GM21717 (cell line): ENCODE measurements around the gene TYMP.

Source experiments
- ATAC-seq: cut with Tn5 transposase; IDR thresholded peaks from one replicate; pipeline ENCODE4 v1.9.1; 2021; ENCODE audit warnings: mild to moderate bottlenecking, moderate library complexity; ENCODE audit not compliant: unreplicated experiment

Gene TYMP

DNA sequence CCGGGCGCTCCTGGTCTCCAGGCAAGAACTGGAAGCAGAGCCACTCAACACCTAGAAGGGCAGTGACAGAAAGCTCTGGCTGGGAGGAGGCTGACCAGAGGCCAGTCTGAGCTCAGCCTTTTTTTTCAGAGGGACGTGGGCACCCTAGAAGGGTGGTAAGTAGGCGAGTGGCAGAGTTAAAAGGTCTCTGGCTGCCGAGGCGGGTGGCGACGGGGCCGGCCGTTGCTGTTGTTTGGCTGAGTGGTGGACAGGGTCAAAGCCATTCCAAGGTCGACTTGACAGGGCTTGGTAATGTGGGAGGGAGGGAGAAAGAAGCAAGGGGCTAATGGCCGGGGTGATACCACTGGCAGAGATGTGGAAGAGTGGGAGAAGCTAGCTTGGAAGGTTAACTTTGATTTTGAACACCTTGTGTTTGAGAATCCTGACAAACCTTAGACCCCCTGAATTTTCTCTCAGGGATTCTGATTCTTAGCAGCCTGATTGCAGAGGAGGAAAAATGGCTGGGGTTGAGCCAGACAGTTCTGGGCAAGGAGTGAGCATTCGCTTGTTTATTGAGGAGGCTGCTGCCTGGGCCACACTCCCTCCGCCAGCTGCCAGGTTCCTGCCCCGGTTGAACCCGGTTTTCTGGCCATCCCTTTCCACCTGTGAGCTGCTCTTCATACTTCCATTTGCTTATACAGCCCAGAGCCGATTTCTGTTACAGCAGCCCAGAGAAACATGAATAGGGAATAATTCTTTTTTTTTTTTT, 33.8 kb upstream of the TYMP start:
- no peak for ATAC-seq

DNA sequence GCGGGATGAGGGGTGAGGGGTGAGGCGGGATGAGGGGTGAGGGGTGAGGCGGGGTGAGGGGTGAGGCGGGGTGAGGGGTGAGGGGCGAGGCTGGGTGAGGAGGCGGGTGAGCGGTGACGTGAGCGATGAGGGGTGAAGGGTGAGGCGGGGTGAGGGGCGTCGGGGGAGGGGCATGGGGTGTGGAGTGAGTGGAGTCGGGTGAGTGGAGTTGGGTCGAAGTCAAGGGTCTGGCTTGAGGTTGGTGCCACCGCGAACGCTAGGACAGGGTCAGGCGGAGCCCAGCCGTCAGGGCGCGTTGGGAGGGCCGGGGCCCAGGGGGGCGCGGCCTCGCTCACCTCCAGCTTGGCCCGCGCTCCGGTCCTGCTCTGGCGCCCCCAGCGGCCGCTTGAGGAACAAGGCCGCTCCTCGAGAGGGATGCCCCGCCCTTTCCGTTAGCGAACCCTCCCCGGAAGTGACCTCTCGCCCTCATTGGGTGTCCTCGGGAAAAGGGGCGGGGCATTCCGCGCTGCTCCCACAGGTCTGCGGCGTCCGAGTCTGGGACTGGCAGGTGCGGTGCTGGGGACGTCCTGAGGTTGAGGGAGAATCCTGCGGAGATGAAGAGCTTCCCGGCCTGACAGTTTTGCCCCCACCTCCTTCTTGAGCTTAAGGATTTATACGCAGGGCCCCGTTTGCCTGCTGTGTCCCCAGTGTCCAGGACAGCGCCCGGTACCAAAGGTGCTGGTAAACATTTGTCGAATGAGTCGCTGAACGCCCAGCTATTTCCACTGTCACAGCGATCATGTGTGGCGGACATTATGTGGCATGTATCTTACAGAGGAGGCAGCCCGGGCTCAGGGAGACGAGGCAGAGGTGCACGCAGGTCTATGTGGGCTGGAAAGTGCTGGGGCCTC, 33.0 kb upstream of the TYMP start, which contains the start of gene SYCE3:
Gene SYCE3 (minus strand): TSS at position 397 of the 890 bp plus-strand sequence. CDS start 6,514 bp downstream, outside the sequence.
- ATAC-seq: peak; percentile 86

DNA sequence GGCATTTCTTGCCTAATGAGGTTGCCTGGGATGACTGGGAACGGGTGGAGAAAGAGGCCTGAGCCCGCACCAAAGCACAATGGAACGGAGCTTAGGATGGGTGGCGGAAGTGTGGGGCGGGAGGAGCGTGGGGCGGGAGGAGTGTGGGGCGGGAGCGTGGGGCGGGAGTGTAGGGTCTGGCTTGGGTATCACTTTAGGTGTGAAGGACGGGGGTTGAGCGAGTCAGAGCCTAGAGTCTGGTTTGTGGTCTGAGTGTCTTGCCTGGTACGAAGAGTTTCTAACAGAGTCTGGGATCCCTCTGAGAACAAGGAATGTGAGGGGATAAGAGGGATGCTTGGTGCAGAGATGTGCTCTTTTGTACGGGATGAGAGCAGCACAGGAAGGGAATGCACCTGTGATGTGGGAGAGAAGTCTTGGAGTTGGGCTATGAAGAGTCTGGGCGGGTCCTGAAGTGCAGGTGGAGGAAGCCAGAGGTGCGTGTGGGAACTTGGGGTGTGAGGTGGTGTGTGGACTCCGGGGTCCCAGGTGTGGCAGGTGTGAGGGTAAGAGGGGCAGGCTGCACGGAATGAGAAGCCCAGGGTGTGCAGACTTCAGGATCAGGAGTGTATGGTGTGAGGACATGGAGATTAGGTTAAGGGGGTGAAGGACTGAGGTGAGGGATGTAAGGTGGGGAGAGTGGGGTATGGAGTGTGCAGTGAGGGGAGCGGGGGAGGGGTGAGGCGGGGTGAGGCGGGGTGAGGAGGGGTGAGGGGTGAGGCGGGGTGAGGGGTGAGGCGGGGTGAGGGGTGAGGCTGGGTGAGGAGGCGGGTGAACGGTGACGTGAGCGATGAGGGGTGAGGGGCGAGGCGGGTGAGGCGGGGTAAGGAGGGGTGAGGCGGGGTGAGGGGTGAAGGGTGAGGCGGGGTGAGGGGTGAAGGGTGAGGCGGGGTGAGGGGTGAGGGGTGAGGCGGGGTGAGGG, 31.9 kb upstream of the TYMP start:
- ATAC-seq: no peak

DNA sequence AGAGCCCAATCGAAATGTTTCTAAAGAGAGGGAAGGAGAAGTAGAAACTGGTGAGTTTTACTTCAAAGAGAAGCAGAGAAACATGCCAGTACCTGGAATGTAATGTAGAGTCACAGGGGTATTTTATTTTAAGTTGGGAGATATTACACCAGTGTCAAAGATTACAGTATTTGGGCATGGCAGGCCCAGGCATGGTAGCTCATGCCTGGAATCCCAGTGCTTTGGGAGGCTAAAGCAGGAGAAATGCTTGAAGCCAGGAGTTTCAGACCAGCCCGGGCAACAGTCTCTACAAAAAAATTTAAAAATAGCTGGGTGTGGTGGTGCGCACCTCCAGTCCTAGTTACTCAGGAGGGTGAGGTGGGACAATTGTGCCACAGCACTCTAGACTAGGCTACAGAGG, 30.2 kb upstream of the TYMP start:
- no peak for ATAC-seq

DNA sequence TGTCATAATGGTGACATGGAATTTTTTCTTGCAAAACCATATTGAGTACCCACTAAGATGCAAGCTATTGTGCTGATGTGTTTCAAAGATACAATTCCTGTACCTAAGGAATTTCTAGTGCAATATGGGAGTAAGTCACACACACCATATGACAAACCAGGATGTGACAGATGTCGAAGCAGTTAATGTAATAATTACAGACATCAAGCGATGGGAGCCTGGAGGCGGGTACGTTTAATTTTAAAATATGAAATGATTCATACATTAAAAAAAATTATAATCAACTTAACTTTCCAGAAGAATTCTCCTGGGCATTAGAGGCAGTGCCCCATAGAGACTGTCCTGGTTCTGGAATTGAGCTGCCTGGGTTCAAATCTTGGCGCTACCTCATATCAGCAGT, 26.9 kb upstream of the TYMP start:
- no peak for ATAC-seq

DNA sequence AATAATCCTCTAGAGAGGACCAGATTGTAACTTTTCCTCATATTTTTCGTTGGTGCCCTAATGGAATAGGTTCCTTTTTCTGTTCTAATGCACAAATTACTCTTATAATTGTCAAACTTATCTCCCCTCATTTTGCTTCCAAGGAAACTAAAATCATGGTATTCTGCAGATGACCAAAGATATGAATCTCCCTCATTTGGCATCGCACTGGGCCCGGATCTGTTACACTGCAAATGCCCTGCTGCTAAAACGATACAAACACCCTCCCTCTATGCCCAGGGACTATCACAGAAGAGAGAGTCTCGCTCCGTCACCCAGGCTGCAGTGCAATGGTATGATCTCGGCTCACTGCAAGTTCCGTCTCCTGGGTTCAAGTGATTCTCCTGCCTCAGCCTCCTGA, 23.5 kb upstream of the TYMP start:
- no peak for ATAC-seq

DNA sequence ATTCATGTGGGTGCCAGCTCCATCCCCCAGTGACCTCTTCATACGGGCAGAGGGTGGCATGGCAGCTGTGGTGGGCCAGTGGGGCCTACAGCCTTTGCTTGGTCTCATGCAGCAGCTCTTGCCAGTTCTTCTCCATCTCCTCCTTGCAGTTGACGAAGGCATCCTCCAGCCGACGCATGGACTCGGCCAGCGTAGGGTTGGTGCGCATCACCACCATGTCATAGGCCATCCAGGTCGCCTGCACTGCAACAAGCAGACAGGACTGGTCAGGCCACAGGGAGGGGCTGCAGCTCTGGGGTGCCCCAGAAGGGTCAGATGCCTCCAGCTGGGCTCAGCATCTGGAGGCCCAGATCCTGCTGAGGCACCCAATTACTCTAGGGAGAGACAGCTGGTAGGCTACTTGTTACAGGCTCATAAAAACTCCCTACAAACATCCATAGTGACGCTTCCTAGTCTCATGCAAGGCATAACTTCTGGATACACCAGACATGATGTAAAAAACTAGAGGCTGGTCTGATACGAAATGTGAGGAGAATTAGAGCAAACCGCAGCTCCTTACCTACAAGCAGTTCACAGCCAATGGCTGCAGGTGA, 21.4 kb upstream of the TYMP start:
- ATAC-seq: no peak

DNA sequence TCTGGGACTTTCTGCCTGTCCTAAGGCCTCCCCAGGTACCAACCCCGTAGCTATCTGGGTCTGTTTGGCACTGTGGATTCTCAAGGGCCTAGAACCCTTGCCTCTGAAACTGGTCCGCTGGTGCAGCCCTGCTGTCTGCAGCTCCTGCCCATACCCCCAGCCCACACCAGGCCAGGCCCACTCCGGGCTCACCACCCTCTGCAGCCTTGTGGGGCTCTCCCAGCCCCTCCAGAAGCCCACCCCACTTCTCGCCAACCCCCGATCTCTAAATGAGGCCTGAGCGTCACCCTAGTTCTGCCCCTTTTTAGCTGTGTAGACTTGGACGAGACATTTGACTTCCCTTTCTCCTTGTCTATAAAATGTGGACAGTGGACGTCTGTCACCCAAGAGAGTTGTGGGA, 20.6 kb upstream of the TYMP start:
- no peak for ATAC-seq

DNA sequence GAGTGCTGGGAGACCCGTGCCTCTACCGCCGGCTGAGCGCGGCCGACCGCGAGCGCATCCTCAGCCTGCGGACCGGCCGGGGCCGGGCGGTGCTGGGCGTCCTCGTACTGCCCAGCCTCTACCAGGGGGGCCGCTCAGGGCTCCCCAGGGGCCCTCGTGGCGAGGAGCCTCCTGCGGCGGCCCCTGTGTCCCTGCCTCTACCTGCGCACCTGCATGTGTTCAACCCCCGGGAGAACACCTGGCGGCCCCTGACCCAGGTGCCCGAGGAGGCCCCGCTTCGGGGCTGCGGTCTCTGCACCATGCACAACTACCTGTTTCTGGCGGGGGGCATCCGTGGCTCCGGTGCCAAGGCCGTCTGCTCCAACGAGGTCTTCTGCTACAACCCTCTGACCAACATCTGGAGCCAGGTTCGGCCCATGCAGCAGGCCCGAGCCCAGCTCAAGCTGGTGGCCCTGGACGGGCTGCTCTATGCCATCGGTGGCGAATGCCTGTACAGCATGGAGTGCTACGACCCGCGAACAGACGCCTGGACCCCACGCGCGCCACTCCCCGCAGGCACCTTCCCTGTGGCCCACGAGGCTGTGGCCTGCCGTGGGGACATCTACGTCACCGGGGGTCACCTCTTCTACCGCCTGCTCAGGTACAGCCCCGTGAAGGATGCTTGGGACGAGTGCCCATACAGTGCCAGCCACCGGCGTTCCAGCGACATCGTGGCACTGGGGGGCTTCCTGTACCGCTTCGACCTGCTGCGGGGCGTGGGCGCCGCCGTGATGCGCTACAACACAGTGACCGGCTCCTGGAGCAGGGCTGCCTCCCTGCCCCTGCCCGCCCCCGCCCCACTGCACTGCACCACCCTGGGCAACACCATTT, 19.3 kb upstream of the TYMP start:
- ATAC-seq: no peak

DNA sequence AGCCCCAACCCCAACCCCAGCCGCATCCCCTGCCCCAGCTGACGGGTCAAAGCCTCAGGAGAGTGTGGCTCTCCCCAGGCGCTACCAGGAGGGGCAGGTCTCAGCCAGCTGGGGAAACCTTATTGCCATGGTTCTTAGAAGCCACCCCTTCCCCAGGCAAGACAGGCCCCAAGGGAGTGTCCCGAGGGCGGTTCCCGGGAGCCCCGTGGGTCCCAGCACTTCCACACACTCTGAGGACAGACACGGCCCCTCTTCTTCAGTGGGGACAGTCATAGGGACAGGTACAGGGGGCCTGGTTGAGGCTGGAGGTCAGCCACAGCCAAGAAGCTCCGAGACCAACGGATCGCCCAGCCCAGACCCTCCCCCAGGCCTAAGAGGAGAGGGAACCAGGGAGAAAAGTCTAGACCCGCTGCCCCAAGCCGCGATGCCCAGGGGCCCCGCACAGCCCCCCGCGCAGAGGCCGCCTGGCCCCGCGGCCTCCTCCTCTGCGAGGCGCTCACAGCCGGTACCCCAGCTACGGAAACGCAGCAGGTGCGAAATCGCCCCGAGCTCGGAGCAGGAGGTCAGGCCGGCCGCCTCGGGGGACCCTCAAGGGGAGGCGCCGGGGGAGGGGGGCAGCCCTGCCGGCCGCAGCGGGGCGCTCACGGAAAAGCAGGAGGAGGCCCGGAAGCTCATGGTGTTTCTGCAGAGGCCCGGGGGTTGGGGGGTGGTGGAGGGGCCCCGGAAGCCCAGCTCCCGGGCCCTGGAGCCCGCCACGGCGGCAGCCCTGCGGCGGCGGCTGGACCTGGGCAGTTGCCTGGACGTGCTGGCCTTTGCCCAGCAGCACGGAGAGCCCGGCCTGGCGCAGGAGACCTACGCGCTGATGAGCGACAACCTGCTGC, 18.5 kb upstream of the TYMP start:
- no peak for ATAC-seq

DNA sequence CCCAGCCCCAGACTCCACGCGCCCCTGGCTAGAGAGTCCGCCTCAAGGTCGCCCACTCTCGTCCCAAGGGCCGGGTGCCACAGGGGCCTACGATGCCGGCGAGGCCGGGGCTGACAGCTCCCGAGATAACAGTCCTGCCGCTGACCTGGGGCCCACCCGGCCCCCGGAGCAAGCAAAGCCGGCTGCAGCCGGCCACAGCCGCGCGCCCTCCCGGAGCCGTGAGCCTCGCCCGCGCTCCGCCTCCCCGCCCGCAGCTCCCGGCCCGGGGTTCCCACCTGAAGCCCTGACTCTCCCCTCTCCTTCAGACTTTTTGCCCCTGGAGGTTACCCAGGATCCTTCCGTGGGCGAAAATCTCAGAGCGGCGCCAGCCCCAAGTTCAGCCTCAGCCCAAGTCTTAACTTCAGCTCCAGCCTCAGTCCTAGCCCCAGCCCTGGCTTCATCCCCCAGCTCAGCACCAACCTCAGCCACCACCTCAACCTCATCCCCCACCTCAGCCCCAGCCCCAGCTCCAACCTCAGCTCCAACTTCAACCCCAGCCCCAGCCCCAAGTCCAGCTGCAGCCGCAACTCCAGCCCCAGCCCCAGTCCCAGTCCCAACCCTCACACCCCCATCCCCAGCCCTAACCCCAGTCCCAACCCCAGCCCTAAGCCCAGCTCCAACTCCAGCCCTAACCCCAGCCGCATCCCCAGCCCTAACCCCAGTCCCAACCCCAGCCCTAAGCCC, 17.6 kb upstream of the TYMP start:
- ATAC-seq: no peak

DNA sequence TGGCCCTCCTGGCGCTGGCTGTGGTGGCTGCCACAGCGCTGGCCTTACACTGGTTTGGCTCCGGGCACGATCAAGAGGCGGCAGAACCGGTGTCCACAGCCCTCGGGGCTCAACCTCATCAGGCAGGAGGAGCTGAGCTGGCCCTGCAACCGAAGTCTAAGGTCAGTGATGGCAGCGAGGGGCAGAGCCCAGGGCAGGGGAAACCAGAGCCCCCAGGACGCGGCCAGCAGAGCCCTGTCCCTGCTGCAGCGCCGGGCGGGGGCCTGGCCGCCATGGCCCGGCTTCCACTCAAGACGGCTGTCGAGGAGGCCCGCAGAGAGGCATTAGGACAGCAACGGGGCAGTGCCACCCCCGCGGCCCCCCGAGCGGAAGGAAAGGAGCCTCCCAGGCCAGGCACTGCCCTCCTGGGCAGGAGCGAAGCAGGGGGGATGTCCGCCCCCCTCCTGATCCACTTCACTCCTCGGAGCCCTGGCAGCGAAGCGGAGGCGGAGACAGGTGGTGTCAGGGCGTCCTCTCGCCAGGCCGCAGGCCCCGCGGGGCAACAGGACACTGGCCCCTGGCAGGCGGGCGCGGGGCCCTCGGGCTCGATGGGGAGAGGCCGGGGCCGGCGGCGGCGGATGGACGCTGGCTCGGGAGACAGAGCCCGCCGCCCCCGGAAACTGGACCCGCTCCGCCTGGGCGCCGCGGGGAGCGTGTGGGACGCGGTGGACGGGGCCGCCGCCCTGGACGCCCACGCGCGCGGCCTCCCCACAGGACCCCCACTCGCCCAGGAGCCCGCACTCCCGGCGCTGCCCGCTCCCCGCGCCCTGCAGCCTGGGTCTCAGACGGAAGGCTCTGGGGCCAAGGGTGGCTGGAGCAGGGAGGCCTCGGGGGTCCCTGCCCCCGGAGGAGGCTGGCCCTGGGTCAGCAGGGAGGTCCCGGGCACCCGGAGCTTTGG, 16.8 kb upstream of the TYMP start:
- no peak for ATAC-seq

DNA sequence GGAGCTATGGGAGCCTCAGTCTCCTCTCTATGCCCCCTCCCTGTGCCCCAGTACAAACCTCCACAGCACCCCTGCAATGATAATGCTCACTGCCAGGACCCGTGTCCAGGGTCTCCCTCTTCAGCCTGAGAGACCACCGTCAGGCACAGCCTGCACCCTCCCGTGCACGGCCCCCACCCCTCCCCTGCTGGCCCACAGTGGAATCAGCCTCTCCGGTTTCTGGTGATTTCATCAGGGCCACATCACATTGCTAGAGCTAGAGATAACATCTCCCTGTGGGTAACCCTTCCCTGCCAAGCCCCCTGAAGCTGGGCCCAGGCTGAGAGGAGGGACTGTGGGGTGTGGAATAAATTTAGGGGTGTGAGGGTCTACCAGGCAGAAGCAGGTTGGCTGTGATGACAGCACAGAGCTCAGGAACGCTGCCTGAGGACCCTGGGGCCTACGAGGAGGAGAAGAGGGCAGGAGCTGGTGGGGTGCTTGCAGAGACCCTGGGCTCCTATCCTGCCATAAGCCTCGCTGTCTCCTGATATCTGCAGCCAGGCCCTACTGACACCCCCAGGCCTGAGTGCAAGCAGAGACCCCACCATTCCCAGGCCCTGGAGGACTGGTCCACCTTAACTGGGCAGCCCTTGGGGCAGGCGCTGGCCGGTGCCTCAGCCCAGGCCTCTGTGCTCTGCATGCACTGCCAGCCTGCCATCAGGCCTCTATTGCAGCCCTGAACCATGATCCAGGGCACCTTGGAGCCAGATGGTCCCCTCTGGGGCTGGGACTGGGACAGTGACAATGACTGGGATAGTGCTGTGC, 15.9 kb upstream of the TYMP start, which contains the start of gene KLHDC7B:
Gene KLHDC7B (plus strand): TSS at position 378 of the 804 bp plus-strand sequence. CDS start 345 bp downstream, at position 723.
- no peak for ATAC-seq

DNA sequence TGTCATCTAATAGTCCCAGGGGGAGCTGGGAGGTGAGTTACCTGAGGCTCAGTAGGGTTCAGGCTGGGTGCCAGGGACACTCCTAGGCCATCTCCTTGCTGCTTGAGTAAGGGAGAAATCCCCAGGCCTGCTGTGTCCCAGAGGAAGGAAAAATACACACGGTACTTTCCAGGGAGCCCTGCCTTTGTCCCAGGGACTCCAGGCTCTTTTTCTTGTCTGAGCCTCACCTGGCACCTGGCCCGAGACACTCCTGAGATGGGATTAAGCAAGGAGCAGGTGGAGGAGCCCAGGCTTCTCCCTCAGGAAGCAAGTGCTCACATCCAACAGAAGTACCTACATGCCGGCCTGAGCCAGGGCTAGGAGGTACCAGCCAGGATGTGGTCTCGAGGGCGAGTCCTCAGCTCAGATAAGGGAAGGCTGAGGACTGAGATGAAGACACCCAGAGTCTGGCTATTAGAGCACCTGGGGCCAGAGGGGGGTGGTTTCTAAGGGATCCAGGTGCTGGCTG, 15.0 kb upstream of the TYMP start:
- ATAC-seq: no peak

DNA sequence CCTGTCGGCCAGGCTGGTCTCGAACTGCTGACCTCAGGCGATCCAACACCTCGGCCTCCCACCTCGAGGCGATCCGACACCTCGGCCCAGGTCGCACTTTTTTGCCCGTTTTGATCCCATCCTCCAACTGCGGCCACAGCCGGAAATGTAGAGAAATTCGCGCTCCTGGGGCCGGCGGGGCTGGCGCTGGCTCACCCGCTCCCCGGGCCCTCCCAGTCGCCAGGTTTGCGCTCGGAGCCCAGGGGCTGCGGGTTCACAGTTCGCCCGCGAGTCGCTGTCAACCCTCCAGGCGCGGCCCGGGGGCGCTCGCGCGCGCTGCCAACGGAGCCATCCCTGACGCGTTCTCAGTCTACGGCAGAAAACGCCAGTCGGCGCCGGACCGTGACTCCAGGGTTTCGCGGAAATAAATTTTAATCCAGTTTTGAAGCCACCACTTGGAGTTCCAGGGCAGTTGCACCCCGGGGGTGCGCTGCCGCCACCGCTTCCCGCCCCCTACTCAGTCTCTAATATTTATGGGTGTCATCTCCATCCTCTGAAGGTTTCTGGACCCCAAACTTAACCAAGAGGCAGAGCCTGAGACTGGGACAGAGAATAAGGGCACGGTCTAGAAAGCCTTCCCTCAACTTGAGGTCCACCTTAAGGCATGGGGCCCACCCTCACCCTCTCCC, 14.4 kb upstream of the TYMP start:
- no peak for ATAC-seq
